Right lobe of liver (tissue), 6 donors: ENCODE measurements around the gene PSMB11. TPM values are rescaled to one million over a fixed set of nuclear protein-coding genes. Genes with fewer than 3 reads are reported as not detected.

ENCODE experiments used
- ATAC-seq, 4 donors: fragments of 200-7000 bp; cut with Tn5 transposase; one replicate each; pipeline ENCODE4 v1.9.1; 2020; ENCODE audit warnings: mild to moderate bottlenecking in 4 of 4, moderate library complexity in 4 of 4
- DNase-seq, 3 donors: peaks; one replicate each; pipeline ENCODE4 v3.0.0-alpha.2; 2020
- H3K27ac ChIP-seq, 3 donors: fragments of 200-600 bp; one replicate each; pipeline ENCODE4 v1.8.0; 2022
- H3K27me3 ChIP-seq, 2 donors: fragments of 200-600 bp; one replicate each; pipeline ENCODE4 v1.8.0; 2022
- H3K36me3 ChIP-seq, 4 donors: fragments of 200-600 bp; sonication (generic) in 1 of 4; one replicate each; pipeline versions ENCODE4 v1.5.1 to v1.8.0; 2017 to 2022; ENCODE audit warnings: control low read depth in 1 of 4
- H3K4me1 ChIP-seq, 4 donors: fragments of 200-600 bp; sonication (generic) in 1 of 4; one replicate each; pipeline versions ENCODE4 v1.5.1 to v1.8.0; 2017 to 2022; ENCODE audit warnings: control low read depth in 1 of 4
- H3K4me3 ChIP-seq, 3 donors: fragments of 200-600 bp; one replicate each; pipeline ENCODE4 v1.8.0; 2022
- H3K9me3 ChIP-seq, 4 donors: fragments of 200-600 bp; sonication (generic) in 1 of 4; one replicate each; pipeline versions ENCODE4 v1.5.1 to v1.8.0; 2017 to 2022; ENCODE audit warnings: control low read depth in 1 of 4
- POLR2A ChIP-seq: fragments of 450-650 bp; IDR thresholded peaks from one replicate; pipeline ENCODE4 v1.6.1; 2017; ENCODE audit warnings: antibody characterized with exemption, mild to moderate bottlenecking
- WGBS: methylation state at CpG from one replicate; pipeline ENCODE4 v1.1.6; 2018; ENCODE audit warnings: low coverage, low lambda C conversion rate; ENCODE audit not compliant: insufficient coverage; ENCODE audit errors: missing lambda C conversion rate; 5-methylcytosine and 5-hydroxymethylcytosine counted together
- intact Hi-C, 2 donors: fragments of 100-400 bp; cut with DNase I; formaldehyde crosslinking; loops; one replicate each; pipeline versions ENCODE4 v1.11.2 to v1.14.1; 2022
- total RNA-seq, 6 experiments: library from RNA; depleted of rRNA in 2 of 6; stranded (reverse); fragments of >200 nt in 2 of 6; fragmentation: NEBNext Ultra II Directional in 3 of 6; extraction: Animal tissue kit (Norgen Biotek cat#: 25700) in 3 of 6; gene quantifications; one replicate each; pipeline versions ENCODE4 v1.1.0 to v1.2.4, GENCODE V29; 2016 to 2023
- TF ChIP-seq, protein P1 (sequence below), 4 donors: fragments of 200-600 bp in 3 of 4; fragments of 450-650 bp in 1 of 4; IDR thresholded peaks; one replicate each; pipeline versions ENCODE4 v1.5.1 to v1.8.0; 2016 to 2022; ENCODE audit warnings: antibody characterized with exemption in 4 of 4, mild to moderate bottlenecking in 2 of 4
- donor health status: DM: no; HTN: yes; CAD: no.
- donor health status: DM: no; HTN: no; CAD: no.
- donor health status: DM: no; HTN: no; CAD: no.
- donor health status: DM: no; HTN: yes; CAD: no.
- donor health status: DM: no; HTN: yes; CAD: no.

Gene PSMB11
- total RNA-seq, 6 experiments from 2014 or later = not detected

DNA sequence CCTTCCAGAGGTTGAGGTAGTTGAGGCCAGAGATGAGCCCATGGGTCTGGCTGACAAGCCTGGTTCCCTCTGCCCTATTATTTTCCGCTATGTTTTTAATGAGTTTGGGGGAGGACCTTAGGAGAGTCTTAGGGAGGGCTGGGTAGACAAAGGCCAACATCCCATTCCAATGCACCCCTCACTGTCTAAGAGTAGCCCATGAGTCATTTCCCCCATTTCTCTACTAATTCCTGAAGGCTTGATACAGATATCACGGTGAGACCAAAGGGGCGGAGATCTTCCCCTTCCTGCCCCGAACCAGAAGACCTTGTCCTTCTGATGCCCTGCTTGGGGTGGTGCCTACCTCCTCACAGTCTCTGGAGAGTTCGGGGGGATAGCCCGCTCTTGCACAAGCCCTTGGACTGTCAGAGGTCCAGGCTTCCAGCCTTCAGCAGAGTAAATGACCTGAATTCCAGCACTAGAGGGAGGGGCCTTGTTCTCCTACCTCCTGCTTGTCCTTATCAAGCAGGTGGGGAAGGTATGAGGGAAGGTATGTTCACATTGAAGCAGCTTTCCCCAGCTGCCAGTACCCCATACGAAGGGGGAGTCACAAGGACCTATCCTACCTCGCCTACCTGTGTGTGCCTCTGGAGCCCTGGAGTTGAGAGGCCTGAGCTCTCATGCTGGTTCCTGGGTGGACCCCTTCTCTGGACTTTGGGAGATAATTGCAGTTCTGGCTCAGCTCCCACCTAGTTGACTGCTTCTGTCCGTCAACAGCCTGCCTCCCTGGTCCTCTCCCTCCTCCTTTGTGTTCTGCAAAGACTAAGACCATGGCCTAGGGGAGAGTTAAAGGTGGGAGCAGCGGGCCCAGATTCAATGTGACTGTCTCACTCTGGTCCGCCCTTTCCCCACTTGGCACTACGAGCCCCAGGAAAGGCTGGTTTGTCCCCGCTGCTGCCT, 3.7 kb downstream of the PSMB11 start:
- H3K27ac ChIP-seq = no peak overlapping the region
- H3K27me3 ChIP-seq = no peaks in the 10 kb centered on the region
- intact Hi-C loops = no loop called here
- ATAC-seq (peak in 1 of 4 donors; percentile 42), DNase-seq (no peak)
- no peak for TF ChIP-seq POLR2A
- TF ChIP-seq, protein P1, sequence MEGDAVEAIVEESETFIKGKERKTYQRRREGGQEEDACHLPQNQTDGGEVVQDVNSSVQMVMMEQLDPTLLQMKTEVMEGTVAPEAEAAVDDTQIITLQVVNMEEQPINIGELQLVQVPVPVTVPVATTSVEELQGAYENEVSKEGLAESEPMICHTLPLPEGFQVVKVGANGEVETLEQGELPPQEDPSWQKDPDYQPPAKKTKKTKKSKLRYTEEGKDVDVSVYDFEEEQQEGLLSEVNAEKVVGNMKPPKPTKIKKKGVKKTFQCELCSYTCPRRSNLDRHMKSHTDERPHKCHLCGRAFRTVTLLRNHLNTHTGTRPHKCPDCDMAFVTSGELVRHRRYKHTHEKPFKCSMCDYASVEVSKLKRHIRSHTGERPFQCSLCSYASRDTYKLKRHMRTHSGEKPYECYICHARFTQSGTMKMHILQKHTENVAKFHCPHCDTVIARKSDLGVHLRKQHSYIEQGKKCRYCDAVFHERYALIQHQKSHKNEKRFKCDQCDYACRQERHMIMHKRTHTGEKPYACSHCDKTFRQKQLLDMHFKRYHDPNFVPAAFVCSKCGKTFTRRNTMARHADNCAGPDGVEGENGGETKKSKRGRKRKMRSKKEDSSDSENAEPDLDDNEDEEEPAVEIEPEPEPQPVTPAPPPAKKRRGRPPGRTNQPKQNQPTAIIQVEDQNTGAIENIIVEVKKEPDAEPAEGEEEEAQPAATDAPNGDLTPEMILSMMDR (IDR thresholded peaks at IDR 0.05) = no peak
- H3K36me3 ChIP-seq = no peaks in the 10 kb centered on the region
- H3K4me1 ChIP-seq = no peaks in the 10 kb centered on the region
- 70% methylated on average over 7 of the region's 13 CpGs for WGBS
- no peak overlapping the region for H3K4me3 ChIP-seq
- H3K9me3 ChIP-seq = no peaks in the 10 kb centered on the region

DNA sequence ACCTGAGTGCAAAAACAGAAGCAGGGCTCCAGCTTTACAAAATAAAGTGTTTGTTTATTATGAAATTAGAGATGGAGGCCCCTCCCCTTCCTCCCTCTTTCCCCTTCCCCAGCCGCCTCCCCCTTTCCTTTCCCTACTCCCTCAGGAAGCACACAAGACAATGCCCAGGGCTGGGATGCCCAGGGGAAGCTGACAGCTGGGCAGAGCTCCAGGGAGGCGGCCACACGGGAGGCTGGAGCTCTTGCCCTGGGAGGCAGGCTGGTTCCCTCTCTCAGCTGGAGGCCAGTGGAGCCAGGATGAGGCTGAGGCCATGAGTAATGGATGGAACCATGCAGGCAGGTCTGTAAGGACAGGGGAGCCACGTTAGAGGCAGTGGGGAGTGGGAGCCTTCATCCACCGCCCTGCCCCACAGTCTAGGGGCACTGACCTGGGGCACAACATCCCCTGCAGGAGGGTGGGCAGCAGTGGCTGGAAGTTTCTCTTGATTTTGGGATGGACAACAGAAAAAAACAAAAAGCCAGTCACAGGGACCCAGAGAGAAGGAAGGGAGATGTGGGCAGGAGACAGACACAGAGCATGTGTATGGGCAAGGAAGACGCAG, 5.1 kb downstream of the PSMB11 start:
- DNase-seq = no peak

DNA sequence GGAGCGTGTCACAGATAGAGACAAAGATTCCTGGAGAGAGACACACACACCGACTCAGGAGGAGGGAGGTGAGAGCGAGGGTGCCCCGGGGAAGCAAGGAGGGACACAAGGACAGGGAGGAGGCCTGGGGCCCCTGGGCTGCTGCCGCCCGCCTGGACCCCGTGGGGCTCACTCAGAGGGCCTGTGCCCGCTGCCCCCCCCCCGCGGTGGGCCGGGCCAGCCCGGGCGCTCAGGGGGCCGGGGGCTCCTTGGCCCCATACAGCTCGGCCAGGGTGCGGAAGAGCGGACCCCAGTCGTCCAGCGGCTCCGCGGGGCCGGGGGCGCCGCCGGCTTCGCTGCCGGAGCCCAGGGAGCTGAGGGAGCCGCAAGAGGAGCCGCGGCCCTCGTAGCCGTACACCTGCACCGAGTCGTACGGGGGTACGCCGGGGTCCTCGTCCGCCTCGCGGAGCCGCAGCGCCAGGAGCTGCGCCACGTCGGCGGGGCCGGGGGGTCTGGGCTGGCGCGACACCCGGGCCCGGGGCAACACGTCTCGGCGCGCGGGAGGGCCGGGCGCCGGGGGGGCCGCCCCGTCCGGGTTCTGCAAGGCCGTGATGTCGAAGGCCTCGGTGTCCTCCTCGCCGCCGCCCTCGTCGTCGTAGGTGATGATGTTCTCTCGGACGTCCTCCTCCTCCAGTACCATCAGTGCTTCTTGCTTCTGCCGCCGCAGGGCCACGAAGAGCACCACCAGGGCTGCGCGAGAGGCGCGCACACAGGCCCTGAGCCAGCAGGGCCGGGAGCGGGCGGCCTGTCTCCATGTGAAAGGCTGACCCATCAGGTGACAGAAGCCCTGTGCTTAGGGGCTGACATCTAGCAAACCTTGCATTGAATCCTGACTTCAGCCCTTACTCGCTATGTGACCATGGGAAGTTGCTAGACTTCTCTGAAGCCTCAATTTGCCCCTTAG, 6.0 kb downstream of the PSMB11 start:
- DNase-seq = no peak
- peak in 1 of 4 donors; percentile 7 for ATAC-seq
- Histone ChIP-seq H3K9me3 (no peaks in the 10 kb centered on the region), H3K36me3 (no peaks in the 10 kb centered on the region), H3K27me3 (no peaks in the 10 kb centered on the region), H3K4me1 (no peaks in the 10 kb centered on the region), H3K4me3 (no peak overlapping the region), H3K27ac (no peak overlapping the region)
- TF ChIP-seq, protein P1 (IDR thresholded peaks at IDR 0.05) = no peak
- no peak for TF ChIP-seq POLR2A
- intact Hi-C loops = no loop called here
- 77% methylated on average over 7 of the region's 85 CpGs for WGBS

More for the DNA sequence above, 5.1 kb downstream of the PSMB11 start:
- TF ChIP-seq, protein P1 (IDR thresholded peaks at IDR 0.05) = no peak
- no peak for TF ChIP-seq POLR2A
- Histone ChIP-seq H3K9me3 (no peaks in the 10 kb centered on the region), H3K27me3 (no peaks in the 10 kb centered on the region), H3K36me3 (no peaks in the 10 kb centered on the region), H3K4me3 (no peak overlapping the region), H3K27ac (no peak overlapping the region), H3K4me1 (no peaks in the 10 kb centered on the region)
- intact Hi-C loops = no loop called here
- peak in 2 of 4 donors; percentile 24 to 43 for ATAC-seq
- 60% methylated on average over 5 of the region's 6 CpGs for WGBS

DNA sequence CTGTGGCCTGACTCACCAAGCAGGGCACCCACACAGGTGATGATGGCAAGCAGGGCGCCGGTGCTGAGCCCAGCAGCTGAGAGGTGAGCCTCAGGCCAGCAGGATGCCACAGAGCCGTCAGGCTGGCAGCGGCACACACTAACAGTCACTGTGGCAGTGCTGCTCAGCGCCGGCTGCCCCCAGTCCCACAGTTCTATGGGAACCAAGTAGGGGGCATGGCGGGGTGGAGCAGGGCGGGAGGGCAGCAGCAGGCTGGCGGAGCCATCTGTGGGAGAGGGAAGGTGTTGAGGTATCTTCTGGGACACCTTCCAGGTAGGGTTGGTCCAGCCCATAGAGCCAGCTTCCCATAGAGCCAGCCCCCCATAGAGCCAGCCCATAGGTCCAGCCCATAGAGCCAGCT, 7.0 kb downstream of the PSMB11 start:
- Histone ChIP-seq H3K9me3 (no peaks in the 10 kb centered on the region), H3K4me3 (no peak overlapping the region), H3K27me3 (no peaks in the 10 kb centered on the region), H3K36me3 (no peaks in the 10 kb centered on the region), H3K4me1 (no peaks in the 10 kb centered on the region), H3K27ac (no peak overlapping the region)
- TF ChIP-seq, protein P1 (IDR thresholded peaks at IDR 0.05) = no peak
- TF ChIP-seq POLR2A = no peak
- WGBS = 100% methylated on average over 1 of the region's 9 CpGs
- ATAC-seq (no peak), DNase-seq (no peak)
- intact Hi-C loops = no loop called here
